DND-41 (cell line): ENCODE data around the gene KRTCAP2.

Experiments used
- CTCF ChIP-seq: IDR thresholded peaks from 2 replicates; pipeline ENCODE4 v1.5.1; 2012; ENCODE audit warnings: borderline replicate concordance, low read length, moderate library complexity, mild to moderate bottlenecking; ENCODE audit not compliant: poor library complexity, severe bottlenecking; ENCODE audit errors: extremely low read depth
- EZH2 ChIP-seq: IDR thresholded peaks from 3 replicates; pipeline ENCODE4 v1.6.1; 2012; ENCODE audit warnings: borderline replicate concordance, low read depth, mild to moderate bottlenecking, moderate library complexity, low read length, inconsistent platforms; ENCODE audit not compliant: severe bottlenecking

GRCh38 chr1:155192346-155193274 lies 19.5 kb upstream of the KRTCAP2 start:
- TF ChIP-seq EZH2 = no peak
- TF ChIP-seq CTCF = no peak
